ENCODE data around the gene ZBTB9.
A peak's percentile ranks its signal among the peaks of the same experiment; 100 is the strongest.

The ZBTB9 gene

GRCh38 chr6:33429750-33430052 lies 24.7 kb upstream of the ZBTB9 start:
- ChIA-PET CTCF (interaction anchor here (0.8 to 2.2 kb wide), 9 partner anchors 10 to 150 kb away, joined by 3 to 9 read pairs (median 5); partner anchors contain the start of genes BAK1, CUTA and ZBTB9), POLR2A (no interaction called here)
- no peak for DNase-seq (ENCODE audit: extremely low spot score)
- TF ChIP-seq CTCF (IDR thresholded peaks at IDR 0.05; ENCODE audit: control extremely low read depth, extremely low read depth, low read depth, missing control alignments), result no peak

GRCh38 chr6:33430334-33430733 lies 24.0 kb upstream of the ZBTB9 start:
- no peak for TF ChIP-seq CTCF (IDR thresholded peaks at IDR 0.05; ENCODE audit: control extremely low read depth, extremely low read depth, low read depth, missing control alignments)
- CTCF ChIA-PET, result interaction anchor here (0.8 to 2.2 kb wide), 11 partner anchors 8 to 156 kb away, joined by 3 to 7 read pairs (median 4); partner anchors contain the start of genes BAK1 and ZBTB9
- POLR2A ChIA-PET, result no interaction called here
- DNase-seq (ENCODE audit: extremely low spot score), result no peak

- no peak for TF ChIP-seq CTCF (IDR thresholded peaks at IDR 0.05; ENCODE audit: control extremely low read depth, extremely low read depth, low read depth, missing control alignments)
- CTCF ChIA-PET, result interaction anchor here (0.8 to 2.2 kb wide), 11 partner anchors 9 to 155 kb away, joined by 3 to 7 read pairs (median 4); partner anchors contain the start of genes BAK1 and ZBTB9
- DNase-seq (ENCODE audit: extremely low spot score), result peak; percentile 89
These were observed 23.1 kb upstream of the ZBTB9 start for GRCh38 chr6:33430991-33431879.

GRCh38 chr6:33431880-33432541 lies 22.4 kb upstream of the ZBTB9 start:
- POLR2A ChIA-PET, result no interaction called here
- CTCF ChIA-PET, result interaction anchor here (0.7 kb wide), 1 partner anchor 10 kb away, joined by 4 read pairs; no protein-coding TSS in a partner anchor
- no peak for TF ChIP-seq CTCF (IDR thresholded peaks at IDR 0.05; ENCODE audit: control extremely low read depth, extremely low read depth, low read depth, missing control alignments)
- DNase-seq (ENCODE audit: extremely low spot score), result no peak

More at GRCh38 chr6:33430991-33431879, 23.1 kb upstream of the ZBTB9 start:
- POLR2A ChIA-PET, result no interaction called here

- no peak for DNase-seq (ENCODE audit: extremely low spot score)
- ChIA-PET POLR2A (no interaction called here), CTCF (interaction anchor here (0.7 kb wide), 1 partner anchor 10 kb away, joined by 4 read pairs; no protein-coding TSS in a partner anchor)
- no peak for TF ChIP-seq CTCF (IDR thresholded peaks at IDR 0.05; ENCODE audit: control extremely low read depth, extremely low read depth, low read depth, missing control alignments)
These were observed 21.8 kb upstream of the ZBTB9 start for GRCh38 chr6:33432546-33432945.

GRCh38 chr6:33433001-33433543 lies 21.3 kb upstream of the ZBTB9 start:
- no peak for TF ChIP-seq CTCF (IDR thresholded peaks at IDR 0.05; ENCODE audit: control extremely low read depth, extremely low read depth, low read depth, missing control alignments)
- POLR2A ChIA-PET, result no interaction called here
- CTCF ChIA-PET, result no interaction called here
- DNase-seq (ENCODE audit: extremely low spot score), result no peak
